Ishikawa (cell line): Measurements from ENCODE around the gene MAP3K5.

ENCODE experiments used
- CEBPB ChIP-seq: IDR thresholded peaks from 2 replicates; pipeline ENCODE4 v1.6.1; 2012
- CREB1 ChIP-seq: IDR thresholded peaks from 2 replicates; pipeline ENCODE4 v1.6.1; 2012; ENCODE audit warnings: low read depth
- EGR1 ChIP-seq: IDR thresholded peaks from 2 replicates; pipeline ENCODE4 v1.6.1; 2012
- EP300 ChIP-seq: IDR thresholded peaks from 2 replicates; pipeline ENCODE4 v1.6.1; 2012; ENCODE audit warnings: borderline replicate concordance
- MAX ChIP-seq: IDR thresholded peaks from 2 replicates; pipeline ENCODE4 v1.6.1; 2012
- NFIC ChIP-seq: IDR thresholded peaks from 2 replicates; pipeline ENCODE4 v1.6.1; 2012
- RAD21 ChIP-seq: IDR thresholded peaks from 2 replicates; pipeline ENCODE4 v1.6.1; 2012; ENCODE audit warnings: low read depth
- REST ChIP-seq: IDR thresholded peaks from 2 replicates; pipeline ENCODE4 v1.6.1; 2012; ENCODE audit warnings: low read depth, mild to moderate bottlenecking

MAP3K5 gene

DNA sequence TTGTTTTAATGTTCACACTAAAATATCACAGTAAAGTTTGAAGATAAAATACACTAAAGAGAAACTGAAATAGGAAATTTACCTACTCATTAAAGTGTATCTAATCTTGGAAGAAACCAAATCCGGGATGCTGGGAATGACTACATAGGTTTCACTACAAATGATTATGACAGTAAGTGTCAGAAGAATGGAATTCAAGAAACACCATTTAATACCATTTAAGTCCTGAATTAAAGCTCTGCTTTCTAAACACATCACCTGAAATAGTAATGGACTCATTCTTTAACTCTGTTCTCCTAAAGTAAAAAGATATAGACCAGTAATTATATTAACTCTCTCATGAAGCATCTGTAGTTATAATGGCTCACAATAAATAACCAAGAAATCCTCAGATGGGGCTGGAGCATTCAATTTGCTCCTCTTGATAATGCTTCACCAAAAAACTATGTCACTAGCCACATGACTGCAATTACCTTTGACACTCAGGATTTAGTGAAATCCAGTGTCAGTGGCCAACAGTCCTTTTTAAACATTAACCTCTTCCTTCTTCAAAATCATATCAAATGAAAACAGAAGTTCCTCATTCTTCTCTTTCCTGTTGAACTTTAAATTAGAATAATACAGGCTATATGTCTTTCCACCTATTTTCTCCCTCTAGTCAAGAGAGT lies 283.4 kb downstream of the MAP3K5 start:
- TF ChIP-seq MAX (no peak), EGR1 (no peak), CEBPB (no peak), EP300 (no peak), CREB1 (no peak), NFIC (no peak), RAD21 (no peak), REST (no peak)
